Type B pancreatic cell (in vitro differentiated cells): Measurements from ENCODE around the gene DNAH12. TPM values are rescaled to one million over a fixed set of nuclear protein-coding genes. Genes with fewer than 3 reads are reported as not detected.

Experiments
- DNase-seq: peaks from one replicate; pipeline ENCODE4 v3.0.0; 2021; ENCODE audit warnings: mixed read lengths; ENCODE audit not compliant: unreplicated experiment; ENCODE audit errors: extremely low spot score
- H3K27ac Mint-ChIP-seq: 2 replicates; pipeline ENCODE4 v1.8.0; 2021; ENCODE audit warnings: mild to moderate bottlenecking, mixed read lengths
- H3K27me3 Mint-ChIP-seq: 2 replicates; pipeline ENCODE4 v1.8.0; 2021; ENCODE audit warnings: mixed read lengths
- H3K36me3 Mint-ChIP-seq: 2 replicates; pipeline ENCODE4 v1.8.0; 2021; ENCODE audit warnings: mixed read lengths
- H3K4me1 Mint-ChIP-seq: one replicate; pipeline ENCODE4 v1.8.0; 2021; ENCODE audit warnings: mixed read lengths; ENCODE audit not compliant: unreplicated experiment
- H3K4me3 Mint-ChIP-seq: 2 replicates; pipeline ENCODE4 v1.8.0; 2021; ENCODE audit warnings: mild to moderate bottlenecking, mixed read lengths
- H3K9me3 Mint-ChIP-seq: 2 replicates; pipeline ENCODE4 v1.8.0; 2021; ENCODE audit warnings: mixed read lengths
- CTCF ChIP-seq: fragments of 200-600 bp; sonication (generic); conservative IDR thresholded peaks from 2 replicates; pipeline ENCODE4 v1.5.0; 2021; ENCODE audit warnings: antibody characterized with exemption, mild to moderate bottlenecking
- total RNA-seq: library from RNA; stranded (reverse); gene quantifications from 2 replicates; pipeline ENCODE4 v1.2.1, GENCODE V29; 2021; ENCODE audit warnings: low replicate concordance

DNAH12 gene
- total RNA-seq, 1 donor from 2014 or later: 0.87 TPM

- Mint-ChIP-seq H3K9me3 (no peaks in the 10 kb centered on the region), H3K27ac (no peak overlapping the region), H3K4me1 (no peaks in the 10 kb centered on the region), H3K27me3 (peaks cover 6% of the 10 kb centered on the region), H3K36me3 (no peaks in the 10 kb centered on the region), H3K4me3 (no peak overlapping the region)
- TF ChIP-seq CTCF: no peak
- DNase-seq: no peak
Measured at GRCh38 chr3:57421336-57421735, 122.8 kb downstream of the DNAH12 start.

- H3K36me3 Mint-ChIP-seq: no peaks in the 10 kb centered on the region
- H3K27ac Mint-ChIP-seq: no peak overlapping the region
Measured at GRCh38 chr3:57420001-57420400, 124.1 kb downstream of the DNAH12 start.

GRCh38 chr3:57411715-57412114, 132.4 kb downstream of the DNAH12 start:
- no peaks in the 10 kb centered on the region for H3K36me3 Mint-ChIP-seq
- H3K27me3 Mint-ChIP-seq: no peaks in the 10 kb centered on the region
- H3K4me1 Mint-ChIP-seq: no peaks in the 10 kb centered on the region
- peaks cover 4% of the 10 kb centered on the region for H3K9me3 Mint-ChIP-seq
- H3K4me3 Mint-ChIP-seq: no peak overlapping the region
- TF ChIP-seq CTCF: no peak
- H3K27ac Mint-ChIP-seq: no peak overlapping the region
- no peak for DNase-seq

More at GRCh38 chr3:57420001-57420400, 124.1 kb downstream of the DNAH12 start:
- no peaks in the 10 kb centered on the region for H3K9me3 Mint-ChIP-seq
- no peaks in the 10 kb centered on the region for H3K4me1 Mint-ChIP-seq
- no peak overlapping the region for H3K4me3 Mint-ChIP-seq
- DNase-seq: no peak
- no peak for TF ChIP-seq CTCF
- no peaks in the 10 kb centered on the region for H3K27me3 Mint-ChIP-seq

- no peak overlapping the region for H3K4me3 Mint-ChIP-seq
- TF ChIP-seq CTCF: no peak
- no peaks in the 10 kb centered on the region for H3K4me1 Mint-ChIP-seq
Measured at GRCh38 chr3:57409471-57409870, 134.7 kb downstream of the DNAH12 start.

GRCh38 chr3:57402675-57403074, 141.5 kb downstream of the DNAH12 start:
- no peaks in the 10 kb centered on the region for H3K27me3 Mint-ChIP-seq
- no peaks in the 10 kb centered on the region for H3K36me3 Mint-ChIP-seq
- no peak overlapping the region for H3K4me3 Mint-ChIP-seq

More at GRCh38 chr3:57409471-57409870, 134.7 kb downstream of the DNAH12 start:
- no peaks in the 10 kb centered on the region for H3K27me3 Mint-ChIP-seq
- H3K9me3 Mint-ChIP-seq: peaks cover 4% of the 10 kb centered on the region
- no peak for DNase-seq
- no peaks in the 10 kb centered on the region for H3K36me3 Mint-ChIP-seq
- H3K27ac Mint-ChIP-seq: no peak overlapping the region

More at GRCh38 chr3:57402675-57403074, 141.5 kb downstream of the DNAH12 start:
- Mint-ChIP-seq H3K4me1 (no peaks in the 10 kb centered on the region), H3K9me3 (no peaks in the 10 kb centered on the region), H3K27ac (no peak overlapping the region)
- no peak for TF ChIP-seq CTCF
- no peak for DNase-seq
